ENCODE results near the gene GLCE.
"Not testable (repeated sequence)": the region's sequence is repeated elsewhere in the genome, so short reads cannot be mapped to it uniquely, and the experiment has no call there.

GLCE gene

GRCh38 chr15:69272891-69273290 is 112.5 kb downstream of the GLCE start:
- Histone ChIP-seq H3K4me1 (ENCODE audit: insufficient read depth, low read length) (peaks cover 25% of the 10 kb centered on the region), H3K36me3 (ENCODE audit: insufficient read depth, low read length) (no peaks in the 10 kb centered on the region), H3K9ac (ENCODE audit: low read depth, low read length) (no peak overlapping the region)

GRCh38 chr15:69275074-69275670 is 114.7 kb downstream of the GLCE start:
- Histone ChIP-seq H3K4me1 (ENCODE audit: insufficient read depth, low read length) (peaks cover 25% of the 10 kb centered on the region), H3K9ac (ENCODE audit: low read depth, low read length) (no peak overlapping the region), H3K9me3 (ENCODE audit: control insufficient read depth, insufficient read depth, low read length) (no peaks in the 10 kb centered on the region), H3K36me3 (ENCODE audit: insufficient read depth, low read length) (no peaks in the 10 kb centered on the region)

More at GRCh38 chr15:69272891-69273290, 112.5 kb downstream of the GLCE start:
- no peaks in the 10 kb centered on the region for H3K9me3 ChIP-seq (ENCODE audit: control insufficient read depth, insufficient read depth, low read length)

GRCh38 chr15:69275933-69276560 is 115.6 kb downstream of the GLCE start:
- H3K36me3 ChIP-seq (ENCODE audit: insufficient read depth, low read length), result no peaks in the 10 kb centered on the region
- H3K9me3 ChIP-seq (ENCODE audit: control insufficient read depth, insufficient read depth, low read length), result no peaks in the 10 kb centered on the region
- H3K4me1 ChIP-seq (ENCODE audit: insufficient read depth, low read length), result peaks cover 23% of the 10 kb centered on the region
- H3K9ac ChIP-seq (ENCODE audit: low read depth, low read length), result no peak overlapping the region

GRCh38 chr15:69277316-69277715 is 116.9 kb downstream of the GLCE start:
- Histone ChIP-seq H3K4me1 (ENCODE audit: insufficient read depth, low read length) (peaks cover 11% of the 10 kb centered on the region), H3K9ac (ENCODE audit: low read depth, low read length) (no peak overlapping the region), H3K36me3 (ENCODE audit: insufficient read depth, low read length) (no peaks in the 10 kb centered on the region), H3K9me3 (ENCODE audit: control insufficient read depth, insufficient read depth, low read length) (no peaks in the 10 kb centered on the region)

- H3K9ac ChIP-seq (ENCODE audit: low read depth, low read length), result no peak overlapping the region
- no peaks in the 10 kb centered on the region for H3K9me3 ChIP-seq (ENCODE audit: control insufficient read depth, insufficient read depth, low read length)
- H3K4me1 ChIP-seq (ENCODE audit: insufficient read depth, low read length), result peaks cover 7% of the 10 kb centered on the region
- H3K36me3 ChIP-seq (ENCODE audit: insufficient read depth, low read length), result no peaks in the 10 kb centered on the region
Measured at GRCh38 chr15:69279636-69280035, 119.2 kb downstream of the GLCE start.

- H3K9me3 ChIP-seq (ENCODE audit: control insufficient read depth, insufficient read depth, low read length), result no peaks in the 10 kb centered on the region
- H3K4me1 ChIP-seq (ENCODE audit: insufficient read depth, low read length), result peaks cover 5% of the 10 kb centered on the region
- H3K9ac ChIP-seq (ENCODE audit: low read depth, low read length), result no peak overlapping the region
- H3K36me3 ChIP-seq (ENCODE audit: insufficient read depth, low read length), result no peaks in the 10 kb centered on the region
Measured at GRCh38 chr15:69280783-69281182, 120.3 kb downstream of the GLCE start.

- no peaks in the 10 kb centered on the region for H3K36me3 ChIP-seq (ENCODE audit: insufficient read depth, low read length)
- no peak overlapping the region for H3K9ac ChIP-seq (ENCODE audit: low read depth, low read length)
- no peaks in the 10 kb centered on the region for H3K9me3 ChIP-seq (ENCODE audit: control insufficient read depth, insufficient read depth, low read length)
- H3K4me1 ChIP-seq (ENCODE audit: insufficient read depth, low read length), result no peaks in the 10 kb centered on the region
Measured at GRCh38 chr15:69282104-69282743, 121.8 kb downstream of the GLCE start.

- H3K9me3 ChIP-seq (ENCODE audit: control insufficient read depth, insufficient read depth, low read length), result no peaks in the 10 kb centered on the region
- no peak overlapping the region for H3K9ac ChIP-seq (ENCODE audit: low read depth, low read length)
- no peaks in the 10 kb centered on the region for H3K36me3 ChIP-seq (ENCODE audit: insufficient read depth, low read length)
- H3K4me1 ChIP-seq (ENCODE audit: insufficient read depth, low read length), result peaks cover 12% of the 10 kb centered on the region; the same call in 1 of the 2 replicates
Measured at GRCh38 chr15:69285834-69286233, 125.4 kb downstream of the GLCE start.

- Histone ChIP-seq H3K9me3 (ENCODE audit: control insufficient read depth, insufficient read depth, low read length) (no peaks in the 10 kb centered on the region), H3K9ac (ENCODE audit: low read depth, low read length) (no peak overlapping the region), H3K36me3 (ENCODE audit: insufficient read depth, low read length) (no peaks in the 10 kb centered on the region), H3K4me1 (ENCODE audit: insufficient read depth, low read length) (peaks cover 12% of the 10 kb centered on the region; the same call in 1 of the 2 replicates)
Measured at GRCh38 chr15:69288011-69288410, 127.6 kb downstream of the GLCE start.

- H3K9ac ChIP-seq (ENCODE audit: low read depth, low read length), result no peak overlapping the region
- no peaks in the 10 kb centered on the region for H3K9me3 ChIP-seq (ENCODE audit: control insufficient read depth, insufficient read depth, low read length)
- peaks cover 12% of the 10 kb centered on the region; the same call in 1 of the 2 replicates for H3K4me1 ChIP-seq (ENCODE audit: insufficient read depth, low read length)
Measured at GRCh38 chr15:69288531-69289341, 128.3 kb downstream of the GLCE start.

GRCh38 chr15:69289342-69290146 is 129.1 kb downstream of the GLCE start:
- no peak overlapping the region for H3K9ac ChIP-seq (ENCODE audit: low read depth, low read length)
- H3K9me3 ChIP-seq (ENCODE audit: control insufficient read depth, insufficient read depth, low read length), result no peaks in the 10 kb centered on the region
- H3K36me3 ChIP-seq (ENCODE audit: insufficient read depth, low read length), result no peaks in the 10 kb centered on the region
- peaks cover 12% of the 10 kb centered on the region; the same call in 1 of the 2 replicates for H3K4me1 ChIP-seq (ENCODE audit: insufficient read depth, low read length)

More at GRCh38 chr15:69288531-69289341, 128.3 kb downstream of the GLCE start:
- H3K36me3 ChIP-seq (ENCODE audit: insufficient read depth, low read length), result no peaks in the 10 kb centered on the region

- Histone ChIP-seq H3K9me3 (ENCODE audit: control insufficient read depth, insufficient read depth, low read length) (no peaks in the 10 kb centered on the region), H3K4me1 (ENCODE audit: insufficient read depth, low read length) (peaks cover 12% of the 10 kb centered on the region; the same call in 1 of the 2 replicates), H3K9ac (ENCODE audit: low read depth, low read length) (no peak overlapping the region)
Measured at GRCh38 chr15:69290346-69291164, 130.1 kb downstream of the GLCE start.

GRCh38 chr15:69291651-69292050 is 131.2 kb downstream of the GLCE start:
- not testable (repeated sequence) for H3K36me3 ChIP-seq (ENCODE audit: insufficient read depth, low read length); H3K9ac ChIP-seq (ENCODE audit: low read depth, low read length); H3K9me3 ChIP-seq (ENCODE audit: control insufficient read depth, insufficient read depth, low read length)
- H3K4me1 ChIP-seq (ENCODE audit: insufficient read depth, low read length), result peaks cover 12% of the 10 kb centered on the region; the same call in 1 of the 2 replicates

More at GRCh38 chr15:69290346-69291164, 130.1 kb downstream of the GLCE start:
- no peaks in the 10 kb centered on the region for H3K36me3 ChIP-seq (ENCODE audit: insufficient read depth, low read length)

Measured in ES-I3 (cell line).